Liver (tissue), 3 donors: ENCODE data around the gene STXBP4.

Experiments used
- EGR1 ChIP-seq, 2 donors: IDR thresholded peaks; 2 replicates each; pipeline ENCODE4 v1.6.1; 2016 to 2018; ENCODE audit warnings: antibody characterized with exemption in 2 of 2, low read depth in 2 of 2
- FOXA1 ChIP-seq: IDR thresholded peaks from 2 replicates; pipeline ENCODE4 v1.6.1; 2016; ENCODE audit warnings: antibody characterized with exemption
- HNF4G ChIP-seq: IDR thresholded peaks from 2 replicates; pipeline ENCODE4 v1.6.1; 2016; ENCODE audit warnings: antibody characterized with exemption
- JUND ChIP-seq, 2 donors: IDR thresholded peaks; 2 replicates each; pipeline ENCODE4 v1.6.1; 2016; ENCODE audit warnings: antibody characterized with exemption in 2 of 2
- NR2F2 ChIP-seq: IDR thresholded peaks from 2 replicates; pipeline ENCODE4 v1.6.1; 2016; ENCODE audit warnings: antibody characterized with exemption
- RXRA ChIP-seq, 2 donors: IDR thresholded peaks; 2 replicates each; pipeline ENCODE4 v1.6.1; 2017 to 2018; ENCODE audit warnings: antibody characterized with exemption in 2 of 2, mild to moderate bottlenecking in 1 of 2
- SP1 ChIP-seq: IDR thresholded peaks from 2 replicates; pipeline ENCODE4 v1.6.1; 2018; ENCODE audit warnings: antibody characterized with exemption, mild to moderate bottlenecking
- TAF1 ChIP-seq: conservative IDR thresholded peaks from 2 replicates; pipeline ENCODE4 v1.6.1; 2016; ENCODE audit warnings: antibody characterized with exemption, mild to moderate bottlenecking
- YY1 ChIP-seq: IDR thresholded peaks from 2 replicates; pipeline ENCODE4 v1.6.1; 2016; ENCODE audit warnings: antibody characterized with exemption, mild to moderate bottlenecking
- TF ChIP-seq, protein P1 (sequence below): fragments of 150-350 bp; IDR thresholded peaks from 2 replicates; pipeline ENCODE4 v1.5.1; 2017; ENCODE audit warnings: improper control_type of control experiment, low read depth, low read length; ENCODE audit not compliant: missing input control
- TF ChIP-seq, protein P2 (sequence below): IDR thresholded peaks from 2 replicates; pipeline ENCODE4 v1.6.1; 2016; ENCODE audit warnings: antibody characterized with exemption
- TF ChIP-seq, protein P3 (sequence below): IDR thresholded peaks from 2 replicates; pipeline ENCODE4 v1.6.1; 2016; ENCODE audit warnings: antibody characterized with exemption, mild to moderate bottlenecking
- donor health status: healthy.
- donor health status: healthy.

DNA sequence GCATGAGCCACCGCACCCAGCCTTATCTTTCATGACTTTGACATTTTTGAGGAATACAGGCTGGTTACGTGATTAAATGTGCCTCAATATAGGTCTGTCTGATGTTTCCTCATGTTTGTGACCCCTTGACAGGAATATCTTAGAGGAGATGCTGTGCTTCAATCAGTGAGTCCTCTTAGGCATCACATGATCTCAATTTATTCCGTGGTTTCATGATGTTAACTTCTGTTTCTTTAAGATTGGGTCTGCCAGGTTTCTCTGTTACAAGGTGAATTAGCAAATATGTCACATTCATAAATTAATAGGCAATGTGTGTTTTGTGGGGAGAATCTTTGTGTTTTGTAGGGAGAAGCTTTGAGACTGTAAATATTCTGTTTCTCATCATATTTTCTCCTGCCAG is 3.3 kb downstream of the STXBP4 start:
- TF ChIP-seq, protein P1, sequence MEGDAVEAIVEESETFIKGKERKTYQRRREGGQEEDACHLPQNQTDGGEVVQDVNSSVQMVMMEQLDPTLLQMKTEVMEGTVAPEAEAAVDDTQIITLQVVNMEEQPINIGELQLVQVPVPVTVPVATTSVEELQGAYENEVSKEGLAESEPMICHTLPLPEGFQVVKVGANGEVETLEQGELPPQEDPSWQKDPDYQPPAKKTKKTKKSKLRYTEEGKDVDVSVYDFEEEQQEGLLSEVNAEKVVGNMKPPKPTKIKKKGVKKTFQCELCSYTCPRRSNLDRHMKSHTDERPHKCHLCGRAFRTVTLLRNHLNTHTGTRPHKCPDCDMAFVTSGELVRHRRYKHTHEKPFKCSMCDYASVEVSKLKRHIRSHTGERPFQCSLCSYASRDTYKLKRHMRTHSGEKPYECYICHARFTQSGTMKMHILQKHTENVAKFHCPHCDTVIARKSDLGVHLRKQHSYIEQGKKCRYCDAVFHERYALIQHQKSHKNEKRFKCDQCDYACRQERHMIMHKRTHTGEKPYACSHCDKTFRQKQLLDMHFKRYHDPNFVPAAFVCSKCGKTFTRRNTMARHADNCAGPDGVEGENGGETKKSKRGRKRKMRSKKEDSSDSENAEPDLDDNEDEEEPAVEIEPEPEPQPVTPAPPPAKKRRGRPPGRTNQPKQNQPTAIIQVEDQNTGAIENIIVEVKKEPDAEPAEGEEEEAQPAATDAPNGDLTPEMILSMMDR = no peak
- TF ChIP-seq YY1 = no peak
- TF ChIP-seq, protein P2, sequence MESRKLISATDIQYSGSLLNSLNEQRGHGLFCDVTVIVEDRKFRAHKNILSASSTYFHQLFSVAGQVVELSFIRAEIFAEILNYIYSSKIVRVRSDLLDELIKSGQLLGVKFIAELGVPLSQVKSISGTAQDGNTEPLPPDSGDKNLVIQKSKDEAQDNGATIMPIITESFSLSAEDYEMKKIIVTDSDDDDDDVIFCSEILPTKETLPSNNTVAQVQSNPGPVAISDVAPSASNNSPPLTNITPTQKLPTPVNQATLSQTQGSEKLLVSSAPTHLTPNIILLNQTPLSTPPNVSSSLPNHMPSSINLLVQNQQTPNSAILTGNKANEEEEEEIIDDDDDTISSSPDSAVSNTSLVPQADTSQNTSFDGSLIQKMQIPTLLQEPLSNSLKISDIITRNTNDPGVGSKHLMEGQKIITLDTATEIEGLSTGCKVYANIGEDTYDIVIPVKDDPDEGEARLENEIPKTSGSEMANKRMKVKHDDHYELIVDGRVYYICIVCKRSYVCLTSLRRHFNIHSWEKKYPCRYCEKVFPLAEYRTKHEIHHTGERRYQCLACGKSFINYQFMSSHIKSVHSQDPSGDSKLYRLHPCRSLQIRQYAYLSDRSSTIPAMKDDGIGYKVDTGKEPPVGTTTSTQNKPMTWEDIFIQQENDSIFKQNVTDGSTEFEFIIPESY = no peak
- no peak for TF ChIP-seq EGR1 (IDR thresholded peaks at IDR 0.05; ENCODE audit: low read depth in 2 of 2)
- TF ChIP-seq FOXA1 = no peak
- TF ChIP-seq HNF4G = no peak
- TF ChIP-seq NR2F2 = no peak
- no peak for TF ChIP-seq JUND (IDR thresholded peaks at IDR 0.05)
- TF ChIP-seq TAF1 = no peak
- TF ChIP-seq SP1 = no peak
- TF ChIP-seq RXRA (IDR thresholded peaks at IDR 0.05) = no peak
- TF ChIP-seq, protein P3, sequence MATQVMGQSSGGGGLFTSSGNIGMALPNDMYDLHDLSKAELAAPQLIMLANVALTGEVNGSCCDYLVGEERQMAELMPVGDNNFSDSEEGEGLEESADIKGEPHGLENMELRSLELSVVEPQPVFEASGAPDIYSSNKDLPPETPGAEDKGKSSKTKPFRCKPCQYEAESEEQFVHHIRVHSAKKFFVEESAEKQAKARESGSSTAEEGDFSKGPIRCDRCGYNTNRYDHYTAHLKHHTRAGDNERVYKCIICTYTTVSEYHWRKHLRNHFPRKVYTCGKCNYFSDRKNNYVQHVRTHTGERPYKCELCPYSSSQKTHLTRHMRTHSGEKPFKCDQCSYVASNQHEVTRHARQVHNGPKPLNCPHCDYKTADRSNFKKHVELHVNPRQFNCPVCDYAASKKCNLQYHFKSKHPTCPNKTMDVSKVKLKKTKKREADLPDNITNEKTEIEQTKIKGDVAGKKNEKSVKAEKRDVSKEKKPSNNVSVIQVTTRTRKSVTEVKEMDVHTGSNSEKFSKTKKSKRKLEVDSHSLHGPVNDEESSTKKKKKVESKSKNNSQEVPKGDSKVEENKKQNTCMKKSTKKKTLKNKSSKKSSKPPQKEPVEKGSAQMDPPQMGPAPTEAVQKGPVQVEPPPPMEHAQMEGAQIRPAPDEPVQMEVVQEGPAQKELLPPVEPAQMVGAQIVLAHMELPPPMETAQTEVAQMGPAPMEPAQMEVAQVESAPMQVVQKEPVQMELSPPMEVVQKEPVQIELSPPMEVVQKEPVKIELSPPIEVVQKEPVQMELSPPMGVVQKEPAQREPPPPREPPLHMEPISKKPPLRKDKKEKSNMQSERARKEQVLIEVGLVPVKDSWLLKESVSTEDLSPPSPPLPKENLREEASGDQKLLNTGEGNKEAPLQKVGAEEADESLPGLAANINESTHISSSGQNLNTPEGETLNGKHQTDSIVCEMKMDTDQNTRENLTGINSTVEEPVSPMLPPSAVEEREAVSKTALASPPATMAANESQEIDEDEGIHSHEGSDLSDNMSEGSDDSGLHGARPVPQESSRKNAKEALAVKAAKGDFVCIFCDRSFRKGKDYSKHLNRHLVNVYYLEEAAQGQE = no peak
